ENCODE measurements around the gene RBKS.

The RBKS gene

GRCh38 chr2:27799646-27800010 is 90.6 kb downstream of the RBKS start:
- no peak for DNase-seq

- DNase-seq = peak in 1 of 51 donors; percentile 8
Measured at GRCh38 chr2:27798948-27799645, 91.1 kb downstream of the RBKS start.

GRCh38 chr2:27798486-27798885 is 91.7 kb downstream of the RBKS start:
- DNase-seq = no peak

- DNase-seq = no peak
Measured at GRCh38 chr2:27797841-27798240, 92.3 kb downstream of the RBKS start.

GRCh38 chr2:27796791-27797765 is 93.1 kb downstream of the RBKS start:
- DNase-seq = no peak

GRCh38 chr2:27795868-27796277 is 94.3 kb downstream of the RBKS start:
- no peak for DNase-seq

- no peak for DNase-seq
Measured at GRCh38 chr2:27795093-27795834, 94.9 kb downstream of the RBKS start.

GRCh38 chr2:27792759-27793158 is 97.4 kb downstream of the RBKS start:
- no peak for DNase-seq

GRCh38 chr2:27790796-27791195 is 99.4 kb downstream of the RBKS start:
- DNase-seq = no peak

GRCh38 chr2:27782701-27783100 is 107.5 kb downstream of the RBKS start:
- DNase-seq = no peak

GRCh38 chr2:27781496-27781895 is 108.7 kb downstream of the RBKS start:
- no peak for DNase-seq

- peak in 1 of 51 donors; percentile 6 for DNase-seq
Measured at GRCh38 chr2:27779417-27780055, 110.7 kb downstream of the RBKS start.

- no peak for DNase-seq
Measured at GRCh38 chr2:27776696-27777095, 113.5 kb downstream of the RBKS start.

- peak in 16 of 51 donors; percentile 6 to 49 (median 15) for DNase-seq
Measured at GRCh38 chr2:27776097-27776496, 114.1 kb downstream of the RBKS start.

- DNase-seq = no peak
Measured at GRCh38 chr2:27773959-27774358, 116.2 kb downstream of the RBKS start.

GRCh38 chr2:27772804-27773203 is 117.4 kb downstream of the RBKS start:
- DNase-seq = no peak

- peak; percentile 66 to 96 (median 87) for DNase-seq
Measured at GRCh38 chr2:27771548-27772335, 118.4 kb downstream of the RBKS start, which contains the start of gene MRPL33. MRPL33 (plus strand) TSS chr2:27771719; CDS start chr2:27771778, 59 bp downstream.

GRCh38 chr2:27771202-27771547 is 119.0 kb downstream of the RBKS start:
- no peak for DNase-seq

GRCh38 chr2:27766287-27766661 is 123.9 kb downstream of the RBKS start:
- no peak for DNase-seq

GRCh38 chr2:27765621-27766286 is 124.4 kb downstream of the RBKS start:
- DNase-seq = peak in 19 of 51 donors; percentile 2 to 39 (median 12)

Data from hypothalamus (tissue), 51 donors.